NCI-H2227 (cell line): ENCODE data around the gene FIBCD1.

Experiments used
- DNase-seq: peaks from one replicate; lab custom pipeline; 2025; ENCODE audit not compliant: unreplicated experiment; lab: John Stamatoyannopoulos, UW

FIBCD1 gene, protein sequence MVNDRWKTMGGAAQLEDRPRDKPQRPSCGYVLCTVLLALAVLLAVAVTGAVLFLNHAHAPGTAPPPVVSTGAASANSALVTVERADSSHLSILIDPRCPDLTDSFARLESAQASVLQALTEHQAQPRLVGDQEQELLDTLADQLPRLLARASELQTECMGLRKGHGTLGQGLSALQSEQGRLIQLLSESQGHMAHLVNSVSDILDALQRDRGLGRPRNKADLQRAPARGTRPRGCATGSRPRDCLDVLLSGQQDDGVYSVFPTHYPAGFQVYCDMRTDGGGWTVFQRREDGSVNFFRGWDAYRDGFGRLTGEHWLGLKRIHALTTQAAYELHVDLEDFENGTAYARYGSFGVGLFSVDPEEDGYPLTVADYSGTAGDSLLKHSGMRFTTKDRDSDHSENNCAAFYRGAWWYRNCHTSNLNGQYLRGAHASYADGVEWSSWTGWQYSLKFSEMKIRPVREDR

GRCh38 chr9:130938652-130939404 is at the start of gene FIBCD1:
TSS of gene FIBCD1 (minus strand) at chr9:130939247. CDS start at chr9:130938607, 640 bp downstream.
- DNase-seq: peak; percentile 36

GRCh38 chr9:130988400-130988747 is 49.3 kb upstream of the FIBCD1 start:
- DNase-seq: no peak

- DNase-seq: no peak
Measured at GRCh38 chr9:130987738-130988399, 48.8 kb upstream of the FIBCD1 start.

GRCh38 chr9:130987054-130987453 is 48.0 kb upstream of the FIBCD1 start:
- DNase-seq: no peak

DNA sequence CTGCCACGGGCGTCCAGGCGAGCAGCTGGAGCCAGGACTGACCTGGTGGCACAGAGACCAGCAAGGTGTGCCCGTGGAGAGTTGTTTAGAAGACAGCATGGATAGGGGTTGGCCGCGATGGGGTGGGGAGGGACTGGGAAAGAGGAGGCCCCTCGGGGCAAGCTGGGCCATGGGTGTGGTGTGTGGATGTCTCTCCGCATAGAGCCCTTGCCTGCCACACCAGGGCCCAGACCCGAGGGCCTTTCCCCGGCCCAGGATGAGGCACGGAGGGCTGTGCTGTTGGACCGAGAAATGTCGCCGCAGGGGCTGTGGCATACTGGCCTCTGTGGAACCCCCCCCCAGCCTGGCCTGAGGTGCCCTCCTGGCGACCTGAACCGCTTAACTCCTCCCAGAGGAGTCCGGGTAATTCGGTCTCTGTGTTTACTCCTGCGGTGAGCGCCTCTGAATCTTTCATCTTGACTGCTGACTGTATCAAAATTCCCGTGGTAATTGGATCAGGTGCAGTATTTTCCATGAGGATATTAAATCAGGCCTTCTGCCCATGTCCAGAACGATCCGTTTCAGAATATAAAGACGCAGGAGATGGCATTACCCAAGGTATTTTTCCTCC is 47.4 kb upstream of the FIBCD1 start:
- peak; percentile 10 for DNase-seq

- no peak for DNase-seq
Measured at GRCh38 chr9:130985606-130986162, 46.6 kb upstream of the FIBCD1 start.

DNA sequence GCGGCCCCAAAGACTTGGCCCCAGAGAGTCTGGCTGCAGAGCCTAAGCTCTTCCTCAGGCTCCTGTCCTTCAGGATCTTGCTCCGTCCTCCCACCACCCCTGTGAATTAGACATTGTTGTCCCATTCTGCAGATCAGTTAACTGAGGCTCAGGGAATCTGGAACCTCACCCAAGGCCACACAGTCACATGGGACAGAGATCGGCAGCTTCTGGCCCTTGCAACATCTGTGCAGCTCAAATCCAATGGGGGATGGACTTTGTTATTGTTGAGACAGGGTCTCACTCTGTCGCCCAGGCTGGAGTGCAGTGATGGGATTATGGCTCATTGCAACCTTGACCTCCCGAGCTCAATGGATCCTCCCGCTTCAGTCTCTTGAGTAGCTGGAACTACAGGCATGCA is 46.0 kb upstream of the FIBCD1 start:
- DNase-seq: no peak

DNA sequence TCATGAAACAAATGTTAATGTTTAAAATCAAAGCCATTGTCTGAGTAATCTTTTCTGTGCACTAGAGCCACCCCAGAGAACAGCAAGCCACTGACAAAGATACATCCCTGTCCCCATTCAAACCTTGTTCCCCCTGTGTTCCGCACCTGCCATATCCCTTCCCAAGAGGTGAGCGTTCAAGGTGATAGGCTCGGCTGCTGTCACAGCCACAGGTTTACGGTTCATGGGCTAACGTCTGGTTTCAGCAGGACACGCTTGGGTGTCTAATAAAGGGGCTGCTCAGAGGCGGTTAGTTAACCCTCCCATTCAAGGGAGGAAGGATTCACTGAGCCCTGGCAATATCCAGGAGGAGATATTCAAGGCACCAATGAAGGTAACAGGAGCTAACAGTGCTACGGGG is 45.5 kb upstream of the FIBCD1 start:
- no peak for DNase-seq

GRCh38 chr9:130983970-130984369 is 44.9 kb upstream of the FIBCD1 start:
- no peak for DNase-seq

DNA sequence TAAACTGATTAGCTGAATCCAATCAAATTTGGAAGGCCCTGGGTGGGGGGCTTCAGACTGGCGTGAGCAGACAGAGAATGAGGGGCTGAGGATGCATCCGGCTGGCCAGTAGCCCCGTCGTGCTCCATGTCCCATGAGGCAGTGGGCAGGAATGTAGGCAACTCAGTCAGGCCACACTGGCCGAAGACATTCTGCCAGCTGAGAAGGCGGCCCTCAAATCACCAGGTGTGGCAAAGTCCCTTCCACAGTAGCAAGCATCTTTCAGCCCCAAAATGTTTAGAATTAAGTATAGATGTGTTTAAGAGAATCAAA is 44.3 kb upstream of the FIBCD1 start:
- no peak for DNase-seq

DNA sequence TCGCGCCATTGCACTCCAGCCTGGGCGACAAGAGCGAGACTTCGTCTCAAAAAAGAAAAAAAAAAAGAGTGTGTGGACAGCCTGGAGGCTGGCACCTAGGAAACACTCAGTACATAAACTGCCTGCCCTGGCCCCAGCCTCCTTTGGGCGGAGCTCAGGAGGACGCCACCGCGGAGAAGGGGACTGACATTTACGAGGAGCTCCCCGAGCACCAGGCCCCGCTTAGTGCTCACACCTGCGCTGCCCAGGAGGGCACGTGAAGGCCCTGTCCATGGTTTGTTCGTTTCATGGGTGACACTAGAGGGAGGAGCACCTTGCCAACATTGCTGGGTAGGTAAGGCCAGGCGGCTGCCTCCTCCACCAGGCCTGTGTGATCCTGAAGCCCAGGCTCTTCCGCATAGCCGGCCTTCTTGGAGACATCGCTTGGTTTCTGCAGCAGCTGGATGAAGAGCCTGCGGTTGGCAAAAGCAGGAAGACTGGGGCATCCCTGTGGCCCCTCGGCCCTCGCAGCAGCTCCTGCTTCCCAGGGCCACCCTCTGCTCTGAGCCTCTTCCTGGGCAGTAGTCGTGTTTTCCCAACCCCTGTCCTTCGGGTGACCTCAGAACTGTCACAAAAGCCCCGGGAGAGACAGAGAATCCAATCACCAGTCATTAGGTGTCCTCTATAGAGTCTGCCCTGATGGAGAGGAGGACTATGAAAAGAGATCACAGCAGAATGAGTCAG is 43.8 kb upstream of the FIBCD1 start:
- DNase-seq: no peak

DNA sequence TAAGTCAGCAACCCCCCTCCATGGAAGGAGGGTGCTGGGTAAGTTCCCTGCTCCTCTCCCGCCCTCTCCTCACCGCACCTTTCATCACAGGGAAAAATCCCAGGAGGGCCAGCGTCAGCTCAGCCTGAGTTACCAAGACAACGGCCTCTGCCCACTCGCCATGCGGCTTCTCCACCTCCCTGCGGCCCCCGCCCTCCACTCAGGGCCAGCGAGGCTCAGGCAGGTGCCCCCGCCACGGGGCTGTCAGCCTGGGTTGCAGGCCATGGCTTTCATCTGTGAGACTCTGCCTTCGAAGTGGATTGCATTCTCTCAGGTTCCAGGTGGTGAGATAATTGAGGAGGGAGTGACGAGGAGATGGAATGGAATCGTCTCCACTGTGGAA is 42.7 kb upstream of the FIBCD1 start:
- peak; percentile 17 for DNase-seq

- no peak for DNase-seq
Measured at GRCh38 chr9:130981002-130981755, 42.1 kb upstream of the FIBCD1 start.

DNA sequence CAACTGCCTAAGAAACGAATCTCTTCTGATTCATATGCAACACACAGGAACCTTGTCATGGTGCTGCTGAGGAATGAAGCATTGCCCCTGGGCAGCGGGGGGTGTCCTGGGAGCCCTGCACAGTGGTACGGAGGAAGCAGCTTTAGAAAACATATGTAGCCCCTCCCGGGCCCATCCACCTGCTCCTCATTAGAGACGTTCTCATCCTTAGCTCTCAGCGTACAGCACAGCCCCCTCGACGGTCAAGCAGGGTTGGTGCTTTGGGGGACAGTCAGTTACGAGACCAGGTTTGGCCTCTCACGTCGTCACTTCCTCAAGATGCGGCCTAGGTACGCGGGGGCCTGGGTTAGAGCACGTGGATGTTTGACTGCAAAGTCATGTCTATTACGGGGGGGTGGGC is 41.5 kb upstream of the FIBCD1 start:
- no peak for DNase-seq

- DNase-seq: no peak
Measured at GRCh38 chr9:130979591-130980385, 40.7 kb upstream of the FIBCD1 start.

DNA sequence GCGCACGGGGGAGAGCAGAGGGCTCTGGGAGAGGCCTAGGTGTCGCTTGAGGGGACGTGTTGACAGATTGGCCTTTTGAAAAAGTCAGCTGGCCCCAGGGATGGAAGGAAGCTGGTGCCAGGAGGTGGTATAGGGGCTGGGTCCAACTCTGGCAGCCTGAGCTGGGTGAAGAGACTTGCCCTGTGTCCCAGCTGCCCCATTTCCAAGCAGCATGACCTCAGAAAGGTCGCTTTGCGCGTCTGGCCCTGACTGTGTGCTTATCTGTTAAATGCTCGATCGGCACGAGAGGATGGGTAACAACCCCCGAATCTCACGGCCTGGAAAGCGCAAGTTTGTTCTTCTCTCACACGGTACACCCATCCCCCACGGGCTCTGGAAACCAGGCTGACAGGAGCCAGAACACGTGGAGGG is 38.8 kb upstream of the FIBCD1 start:
- no peak for DNase-seq

GRCh38 chr9:130975932-130976841 is 37.1 kb upstream of the FIBCD1 start:
- no peak for DNase-seq

DNA sequence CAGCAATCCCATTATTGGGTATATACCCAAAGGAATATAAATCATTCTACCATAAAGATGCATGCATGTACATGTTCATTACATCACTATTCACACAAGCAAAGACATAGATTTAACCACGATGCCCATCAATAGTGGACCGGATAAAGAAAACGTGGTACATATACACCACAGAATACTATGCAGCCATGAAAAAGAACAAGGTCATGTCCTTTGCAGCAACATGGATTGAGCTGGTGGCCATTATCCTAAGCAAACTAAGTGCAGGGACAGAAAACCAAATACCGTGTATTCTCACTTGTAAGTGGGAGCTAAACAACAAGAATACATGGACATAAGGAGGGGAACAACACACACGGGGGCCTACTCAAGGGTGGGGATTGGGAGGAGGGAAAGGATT is 36.1 kb upstream of the FIBCD1 start:
- no peak for DNase-seq
